ENCODE measurements around the gene AXL. TPM values are rescaled to one million over a fixed set of nuclear protein-coding genes. Genes with fewer than 3 reads are reported as not detected.

The AXL gene
- total and polyA plus RNA-seq, 2 of the 13 experiments (the other 11 are each of a cell fraction or from before 2014, with no cell fraction given): 0.71 to 5.9 TPM

- peak; percentile 90 for TF ChIP-seq ELF4 (CRISPR knock-in tag; IDR thresholded peaks at IDR 0.05; ENCODE audit: borderline replicate concordance)
- TF ChIP-seq ZNF101 (CRISPR knock-in tag; IDR thresholded peaks at IDR 0.05; ENCODE audit: borderline replicate concordance, low read depth): no peak
- TF ChIP-seq RFX3 (CRISPR knock-in tag; IDR thresholded peaks at IDR 0.05): no peak
- TF ChIP-seq ZNF34 (CRISPR knock-in tag; IDR thresholded peaks at IDR 0.05; ENCODE audit: borderline replicate concordance): no peak
- peak; percentile 92 for TF ChIP-seq NFYB (CRISPR knock-in tag; IDR thresholded peaks at IDR 0.05)
- TF ChIP-seq, protein P1, sequence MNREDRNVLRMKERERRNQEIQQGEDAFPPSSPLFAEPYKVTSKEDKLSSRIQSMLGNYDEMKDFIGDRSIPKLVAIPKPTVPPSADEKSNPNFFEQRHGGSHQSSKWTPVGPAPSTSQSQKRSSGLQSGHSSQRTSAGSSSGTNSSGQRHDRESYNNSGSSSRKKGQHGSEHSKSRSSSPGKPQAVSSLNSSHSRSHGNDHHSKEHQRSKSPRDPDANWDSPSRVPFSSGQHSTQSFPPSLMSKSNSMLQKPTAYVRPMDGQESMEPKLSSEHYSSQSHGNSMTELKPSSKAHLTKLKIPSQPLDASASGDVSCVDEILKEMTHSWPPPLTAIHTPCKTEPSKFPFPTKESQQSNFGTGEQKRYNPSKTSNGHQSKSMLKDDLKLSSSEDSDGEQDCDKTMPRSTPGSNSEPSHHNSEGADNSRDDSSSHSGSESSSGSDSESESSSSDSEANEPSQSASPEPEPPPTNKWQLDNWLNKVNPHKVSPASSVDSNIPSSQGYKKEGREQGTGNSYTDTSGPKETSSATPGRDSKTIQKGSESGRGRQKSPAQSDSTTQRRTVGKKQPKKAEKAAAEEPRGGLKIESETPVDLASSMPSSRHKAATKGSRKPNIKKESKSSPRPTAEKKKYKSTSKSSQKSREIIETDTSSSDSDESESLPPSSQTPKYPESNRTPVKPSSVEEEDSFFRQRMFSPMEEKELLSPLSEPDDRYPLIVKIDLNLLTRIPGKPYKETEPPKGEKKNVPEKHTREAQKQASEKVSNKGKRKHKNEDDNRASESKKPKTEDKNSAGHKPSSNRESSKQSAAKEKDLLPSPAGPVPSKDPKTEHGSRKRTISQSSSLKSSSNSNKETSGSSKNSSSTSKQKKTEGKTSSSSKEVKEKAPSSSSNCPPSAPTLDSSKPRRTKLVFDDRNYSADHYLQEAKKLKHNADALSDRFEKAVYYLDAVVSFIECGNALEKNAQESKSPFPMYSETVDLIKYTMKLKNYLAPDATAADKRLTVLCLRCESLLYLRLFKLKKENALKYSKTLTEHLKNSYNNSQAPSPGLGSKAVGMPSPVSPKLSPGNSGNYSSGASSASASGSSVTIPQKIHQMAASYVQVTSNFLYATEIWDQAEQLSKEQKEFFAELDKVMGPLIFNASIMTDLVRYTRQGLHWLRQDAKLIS (CRISPR knock-in tag; IDR thresholded peaks at IDR 0.05): no peak
- peak; percentile 60; the same call in 1 of the 2 replicates for TF ChIP-seq ETV5 (CRISPR knock-in tag; IDR thresholded peaks at IDR 0.05; ENCODE audit: borderline replicate concordance)
- TF ChIP-seq HNF1B (CRISPR knock-in tag; IDR thresholded peaks at IDR 0.05): peak; percentile 79
- no peak for TF ChIP-seq DNMT3B (CRISPR knock-in tag; conservative IDR thresholded peaks at IDR 0.05)
- TF ChIP-seq ZNF652 (CRISPR knock-in tag; IDR thresholded peaks at IDR 0.05; ENCODE audit: borderline replicate concordance, low read depth): no peak
- peak; percentile 93 for TF ChIP-seq CREM (IDR thresholded peaks at IDR 0.05)
- TF ChIP-seq CREM (CRISPR knock-in tag; IDR thresholded peaks at IDR 0.05): no peak
- TF ChIP-seq HNF4G (IDR thresholded peaks at IDR 0.05; ENCODE audit: borderline replicate concordance, low read depth, low read length): no peak
- no peak for TF ChIP-seq HNF4G (CRISPR knock-in tag; IDR thresholded peaks at IDR 0.05; ENCODE audit: borderline replicate concordance, low read depth)
- TF ChIP-seq ATAD3A (CRISPR knock-in tag; IDR thresholded peaks at IDR 0.05): no peak
- no peak for TF ChIP-seq ARID2 (CRISPR knock-in tag; IDR thresholded peaks at IDR 0.05; ENCODE audit: borderline replicate concordance)
- TF ChIP-seq ADNP (CRISPR knock-in tag; IDR thresholded peaks at IDR 0.05): no peak
- TF ChIP-seq ZSCAN9 (CRISPR knock-in tag; IDR thresholded peaks at IDR 0.05; ENCODE audit: borderline replicate concordance): peak; percentile 51
- TF ChIP-seq HMGXB3 (CRISPR knock-in tag; IDR thresholded peaks at IDR 0.05; ENCODE audit: borderline replicate concordance): peak; percentile 93; the same call in 1 of the 2 replicates
- TF ChIP-seq PHF5A (CRISPR knock-in tag; IDR thresholded peaks at IDR 0.05; ENCODE audit: low read depth, unreplicated experiment): peak; percentile 52
- TF ChIP-seq KLF15 (CRISPR knock-in tag; IDR thresholded peaks at IDR 0.05; ENCODE audit: borderline replicate concordance): 0 out of 2 replicates have a peak, but pooled peaks have one; percentile 58
These were observed 45.0 kb downstream of the AXL start, which contains the start of gene HNRNPUL1 (continued) for GRCh38 chr19:41263850-41264580.

All from HepG2 (cell line).